GM12891 (cell line): ENCODE measurements around the gene PPP1R13B.

ENCODE experiments used
- POLR2A ChIP-seq: IDR thresholded peaks from 2 replicates; pipeline ENCODE4 v1.6.1; 2011; ENCODE audit warnings: low read depth, low read length, control low read depth
- POLR2AphosphoS5 ChIP-seq: IDR thresholded peaks from 2 replicates; pipeline ENCODE4 v1.6.1; 2011; ENCODE audit warnings: low read depth, low read length, control low read depth
- TAF1 ChIP-seq: IDR thresholded peaks from 2 replicates; pipeline ENCODE4 v1.6.1; 2011; ENCODE audit warnings: low read depth, low read length, control low read depth

- no peak for TF ChIP-seq TAF1
- TF ChIP-seq POLR2AphosphoS5: no peak
- no peak for TF ChIP-seq POLR2A
These were observed 30.4 kb downstream of the PPP1R13B start for GRCh38 chr14:103816991-103817390.
